Suprapubic skin (tissue), 4 donors: Measurements from ENCODE around the gene PRDM7.
"Not testable (repeated sequence)": the region's sequence is repeated elsewhere in the genome, so short reads cannot be mapped to it uniquely, and the experiment has no call there.

ENCODE experiments used
- CTCF ChIP-seq, 2 donors: fragments of 200-600 bp in 1 of 2; fragments of 450-650 bp in 1 of 2; sonication (generic) in 1 of 2; IDR thresholded peaks; one replicate each; pipeline ENCODE4 v1.5.1; 2016 to 2019; ENCODE audit warnings: antibody characterized with exemption in 2 of 2, mild to moderate bottlenecking in 1 of 2, moderate library complexity in 1 of 2
- POLR2A ChIP-seq, 2 donors: fragments of 450-650 bp; IDR thresholded peaks; one replicate each; pipeline ENCODE4 v1.6.1; 2017; ENCODE audit warnings: antibody characterized with exemption in 2 of 2, mild to moderate bottlenecking in 2 of 2, moderate library complexity in 2 of 2
- POLR2AphosphoS5 ChIP-seq, 3 donors: sonication (generic); formaldehyde crosslinking; IDR thresholded peaks; one replicate each; pipeline ENCODE4 v1.6.1; 2017; ENCODE audit warnings: antibody characterized with exemption in 3 of 3

GRCh38 chr16:90097010-90097684 is 20.0 kb upstream of the PRDM7 start:
- not testable (repeated sequence) for TF ChIP-seq CTCF, POLR2AphosphoS5, POLR2A (IDR thresholded peaks at IDR 0.05)
